Type B pancreatic cell (in vitro differentiated cells): Measurements from ENCODE around the gene NTRK3. TPM values are rescaled to one million over a fixed set of nuclear protein-coding genes. Genes with fewer than 3 reads are reported as not detected.

Source experiments
- DNase-seq: peaks from one replicate; pipeline ENCODE4 v3.0.0; 2021; ENCODE audit warnings: mixed read lengths; ENCODE audit not compliant: unreplicated experiment; ENCODE audit errors: extremely low spot score
- H3K27ac Mint-ChIP-seq: 2 replicates; pipeline ENCODE4 v1.8.0; 2021; ENCODE audit warnings: mild to moderate bottlenecking, mixed read lengths
- H3K27me3 Mint-ChIP-seq: 2 replicates; pipeline ENCODE4 v1.8.0; 2021; ENCODE audit warnings: mixed read lengths
- H3K36me3 Mint-ChIP-seq: 2 replicates; pipeline ENCODE4 v1.8.0; 2021; ENCODE audit warnings: mixed read lengths
- H3K4me1 Mint-ChIP-seq: one replicate; pipeline ENCODE4 v1.8.0; 2021; ENCODE audit warnings: mixed read lengths; ENCODE audit not compliant: unreplicated experiment
- H3K4me3 Mint-ChIP-seq: 2 replicates; pipeline ENCODE4 v1.8.0; 2021; ENCODE audit warnings: mild to moderate bottlenecking, mixed read lengths
- H3K9me3 Mint-ChIP-seq: 2 replicates; pipeline ENCODE4 v1.8.0; 2021; ENCODE audit warnings: mixed read lengths
- CTCF ChIP-seq: fragments of 200-600 bp; sonication (generic); conservative IDR thresholded peaks from 2 replicates; pipeline ENCODE4 v1.5.0; 2021; ENCODE audit warnings: antibody characterized with exemption, mild to moderate bottlenecking
- total RNA-seq: library from RNA; stranded (reverse); gene quantifications from 2 replicates; pipeline ENCODE4 v1.2.1, GENCODE V29; 2021; ENCODE audit warnings: low replicate concordance

The NTRK3 gene
- total RNA-seq, 1 donor from 2014 or later, result 16.9 TPM

- Mint-ChIP-seq H3K9me3 (peaks cover 6% of the 10 kb centered on the region), H3K36me3 (no peaks in the 10 kb centered on the region), H3K27ac (no peak overlapping the region), H3K4me3 (no peak overlapping the region), H3K27me3 (peaks cover 43% of the 10 kb centered on the region), H3K4me1 (no peaks in the 10 kb centered on the region)
- no peak for TF ChIP-seq CTCF
- no peak for DNase-seq
Observed at GRCh38 chr15:87817553-87817952, 439.0 kb downstream of the NTRK3 start.

DNA sequence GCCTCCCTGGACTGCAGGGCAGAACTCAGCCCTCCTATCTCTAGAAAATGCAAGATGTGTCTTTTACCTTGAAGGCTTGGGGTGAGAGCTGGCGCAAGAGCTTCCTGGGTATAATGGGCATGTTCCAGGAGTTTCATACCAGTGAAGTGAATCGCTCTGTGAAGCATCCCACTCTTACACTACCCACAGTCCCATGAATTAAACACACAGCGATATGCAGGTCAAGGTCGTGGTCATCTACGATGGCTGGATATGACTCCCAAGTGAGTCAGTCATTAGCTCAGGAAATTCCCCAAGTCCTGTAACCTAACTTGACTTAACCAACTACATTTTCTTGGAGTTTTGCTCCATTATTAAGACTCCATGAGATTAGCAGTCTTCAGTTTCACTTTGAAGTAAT lies 439.7 kb downstream of the NTRK3 start:
- no peak overlapping the region for H3K27ac Mint-ChIP-seq

GRCh38 chr15:87816016-87816415 lies 440.5 kb downstream of the NTRK3 start:
- TF ChIP-seq CTCF, result no peak
- H3K36me3 Mint-ChIP-seq, result no peaks in the 10 kb centered on the region
- no peaks in the 10 kb centered on the region for H3K4me1 Mint-ChIP-seq
- H3K4me3 Mint-ChIP-seq, result no peak overlapping the region
- no peak for DNase-seq
- peaks cover 6% of the 10 kb centered on the region for H3K9me3 Mint-ChIP-seq
- H3K27ac Mint-ChIP-seq, result no peak overlapping the region
- peaks cover 34% of the 10 kb centered on the region for H3K27me3 Mint-ChIP-seq

More for the DNA sequence above, 439.7 kb downstream of the NTRK3 start:
- Mint-ChIP-seq H3K4me3 (no peak overlapping the region), H3K9me3 (peaks cover 6% of the 10 kb centered on the region), H3K4me1 (no peaks in the 10 kb centered on the region), H3K27me3 (peaks cover 39% of the 10 kb centered on the region), H3K36me3 (no peaks in the 10 kb centered on the region)
- DNase-seq, result no peak
- no peak for TF ChIP-seq CTCF

Other genes starting within 250 kb of the NTRK3 start
- gene MRPL46, start 210.6 kb upstream of the NTRK3 start, total RNA-seq, result 24.8 and 26.0 TPM in 2 replicates
- gene MRPS11, start 211.0 kb upstream of the NTRK3 start, total RNA-seq, result 44.0 and 45.2 TPM in 2 replicates